ENCODE data around the gene ZIC5.

- TF ChIP-seq POLR2AphosphoS5 (IDR thresholded peaks at IDR 0.05; ENCODE audit: borderline replicate concordance, low read depth, low read length) (no peak), EZH2 (IDR thresholded peaks at IDR 0.05) (no peak)
Measured at GRCh38 chr13:99948411-99948810, 23.2 kb downstream of the ZIC5 start.

All from SK-N-MC (cell line).